Stimulated activated CD4-positive, alpha-beta T cell treated with anti-CD3 and anti-CD28 coated beads, Interleukin-1b, Interleukin-23, amount 100 ng/mL, for 48 hours (primary cell): ENCODE measurements around the gene EPHA2.
"Not testable (repeated sequence)": the region's sequence is repeated elsewhere in the genome, so short reads cannot be mapped to it uniquely, and the experiment has no call there.

ENCODE experiments used
- DNase-seq: peaks from one replicate; pipeline ENCODE4 v3.0.0-alpha.2; 2020

Gene EPHA2

DNA sequence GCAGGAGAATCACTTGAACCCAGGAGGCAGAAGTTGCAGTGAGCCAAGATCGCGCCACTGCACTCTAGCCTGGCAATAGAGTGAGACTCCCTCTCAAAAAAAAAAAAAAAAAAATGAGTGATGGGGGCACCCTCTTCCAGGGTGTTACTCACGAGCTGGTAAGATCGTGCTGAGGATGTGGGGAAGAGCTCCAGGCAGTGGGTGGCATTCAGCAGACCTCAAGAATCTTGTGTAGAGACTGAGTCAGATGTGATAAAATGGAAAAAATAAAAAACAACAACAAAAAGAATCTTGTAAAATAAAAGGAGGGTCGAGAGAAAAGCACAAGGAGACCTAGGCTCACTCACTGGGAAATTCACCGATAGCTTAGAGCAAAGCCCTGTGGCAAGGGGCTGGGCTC lies 38.5 kb downstream of the EPHA2 start:
- no peak for DNase-seq

DNA sequence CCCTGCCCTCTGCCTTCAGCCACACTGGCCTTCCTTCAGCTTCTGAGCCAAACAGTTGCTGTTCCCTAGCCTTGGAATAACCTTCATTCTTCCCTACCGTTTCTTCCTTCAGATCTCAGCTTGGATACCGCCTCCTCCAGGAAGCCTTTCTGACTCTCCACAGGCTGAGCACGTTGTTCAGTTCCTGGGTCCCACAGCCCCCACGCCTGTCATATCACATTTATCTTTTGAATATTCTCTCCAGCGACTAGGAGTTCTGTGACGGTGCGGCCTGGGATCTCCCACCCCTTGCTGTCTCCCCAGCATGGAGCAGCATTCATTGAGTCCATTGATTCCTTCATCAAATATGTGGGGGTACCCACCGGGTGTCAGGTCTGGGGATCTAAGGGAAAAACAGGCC lies 39.2 kb downstream of the EPHA2 start:
- no peak for DNase-seq

DNA sequence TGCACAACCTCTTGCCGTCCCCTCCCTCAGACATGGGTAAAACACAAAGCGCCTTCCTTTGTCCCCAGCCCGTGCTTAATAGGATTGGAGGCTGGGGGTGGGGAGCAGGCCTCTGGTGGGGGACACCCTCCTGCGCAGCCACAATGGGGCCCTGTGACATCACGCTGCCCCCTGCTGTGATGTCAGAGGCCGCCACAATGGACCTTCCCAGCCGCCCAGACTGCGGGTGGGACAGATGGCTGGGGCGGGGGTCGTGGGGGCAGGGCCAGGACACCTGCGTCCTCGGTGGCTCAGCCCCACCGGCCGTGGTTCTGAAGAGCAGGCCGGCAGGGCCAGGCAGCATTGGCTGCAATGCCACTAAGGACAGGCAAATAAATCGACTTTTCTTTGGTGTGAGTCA lies 39.9 kb downstream of the EPHA2 start:
- no peak for DNase-seq

GRCh38 chr1:16115468-16115983 lies 40.3 kb downstream of the EPHA2 start:
- DNase-seq, result no peak

- no peak for DNase-seq
Observed at GRCh38 chr1:16114527-16115467, 41.1 kb downstream of the EPHA2 start.

GRCh38 chr1:16112596-16113555 lies 43.0 kb downstream of the EPHA2 start:
- no peak for DNase-seq

- no peak for DNase-seq
Observed at GRCh38 chr1:16111771-16112595, 43.9 kb downstream of the EPHA2 start.

- no peak for DNase-seq
Observed at GRCh38 chr1:16110884-16111283, 45.0 kb downstream of the EPHA2 start.

- DNase-seq, result no peak
Observed at GRCh38 chr1:16110456-16110855, 45.4 kb downstream of the EPHA2 start.

- DNase-seq, result no peak
Observed at GRCh38 chr1:16109571-16109970, 46.3 kb downstream of the EPHA2 start.

DNA sequence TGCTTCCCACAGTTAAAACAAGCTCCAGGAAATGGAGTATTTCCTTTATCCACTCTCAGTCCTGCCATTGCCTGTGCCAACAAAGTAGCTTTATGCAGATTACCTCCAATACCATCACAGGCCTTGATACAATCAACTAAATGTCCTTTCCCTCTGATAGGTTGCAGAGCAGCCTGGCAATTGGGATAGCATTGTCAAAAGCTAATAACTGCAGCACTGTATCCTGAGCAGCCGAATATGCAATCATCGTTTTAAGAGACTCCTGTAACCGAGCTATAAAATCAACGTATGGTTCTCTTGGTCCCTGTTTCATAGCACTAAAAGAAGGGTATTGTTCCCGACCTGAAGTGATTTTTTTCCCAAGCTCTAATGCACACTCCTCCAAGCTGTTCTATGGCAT lies 48.8 kb downstream of the EPHA2 start:
- not testable (repeated sequence) for DNase-seq

DNA sequence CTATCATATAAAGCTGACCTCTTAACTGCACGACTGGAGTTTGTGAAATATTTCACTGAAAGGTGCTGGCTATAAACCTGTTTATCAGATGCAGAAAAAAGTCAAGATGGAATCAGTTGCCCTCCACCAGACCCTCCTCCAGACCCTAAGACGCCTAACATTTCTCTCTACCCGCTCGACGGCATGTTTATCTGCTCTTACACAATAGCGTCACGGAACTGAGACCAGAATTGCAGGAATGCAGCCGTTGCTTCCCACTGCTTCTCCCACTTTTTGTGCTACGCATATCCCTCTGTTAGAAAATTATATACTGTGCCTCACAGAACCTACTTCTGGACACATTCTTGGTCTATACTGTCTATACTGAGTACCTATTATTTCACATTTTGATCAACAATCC lies 54.2 kb downstream of the EPHA2 start:
- DNase-seq, result no peak

DNA sequence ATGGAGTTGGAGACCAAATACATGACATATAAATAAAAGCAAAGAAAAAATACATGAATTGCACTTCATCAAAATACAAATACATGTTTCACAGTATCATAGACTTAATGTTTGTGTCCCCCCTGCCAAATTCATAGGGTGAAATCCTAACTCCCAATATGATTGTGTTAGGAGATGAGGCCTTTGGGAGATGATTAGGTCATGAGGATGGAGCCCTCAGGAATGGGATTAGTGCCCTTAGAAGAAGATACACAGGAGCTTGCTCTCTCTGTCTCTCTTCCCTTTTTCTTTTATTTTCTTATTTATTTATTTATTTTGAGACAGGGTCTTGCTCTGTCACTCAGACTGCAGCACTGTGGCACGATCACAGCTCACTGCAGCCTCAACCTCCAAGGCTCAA lies 56.5 kb downstream of the EPHA2 start:
- no peak for DNase-seq

DNA sequence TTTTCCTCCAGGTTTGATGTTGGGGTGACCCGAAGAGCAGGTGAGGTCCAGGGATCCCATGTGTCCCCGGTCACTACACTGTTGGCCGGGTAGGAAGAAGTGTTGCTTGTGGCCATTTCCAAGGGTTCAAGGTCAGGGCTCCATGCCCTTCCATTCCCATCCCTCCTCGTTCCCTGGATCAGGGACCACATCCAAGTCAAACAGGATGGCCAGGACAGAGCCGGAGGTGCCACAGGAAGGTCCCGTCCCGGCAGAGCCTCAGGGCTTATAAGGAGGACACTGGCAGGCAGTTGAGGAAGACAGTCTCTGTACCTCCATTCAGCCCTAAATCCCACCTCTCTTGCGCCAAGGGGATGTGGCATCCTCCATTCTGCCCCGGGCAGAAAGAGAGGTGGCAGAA lies 60.4 kb downstream of the EPHA2 start:
- DNase-seq, result no peak

GRCh38 chr1:16094453-16095158 lies 61.3 kb downstream of the EPHA2 start:
- no peak for DNase-seq

GRCh38 chr1:16093611-16094010 lies 62.3 kb downstream of the EPHA2 start:
- no peak for DNase-seq

DNA sequence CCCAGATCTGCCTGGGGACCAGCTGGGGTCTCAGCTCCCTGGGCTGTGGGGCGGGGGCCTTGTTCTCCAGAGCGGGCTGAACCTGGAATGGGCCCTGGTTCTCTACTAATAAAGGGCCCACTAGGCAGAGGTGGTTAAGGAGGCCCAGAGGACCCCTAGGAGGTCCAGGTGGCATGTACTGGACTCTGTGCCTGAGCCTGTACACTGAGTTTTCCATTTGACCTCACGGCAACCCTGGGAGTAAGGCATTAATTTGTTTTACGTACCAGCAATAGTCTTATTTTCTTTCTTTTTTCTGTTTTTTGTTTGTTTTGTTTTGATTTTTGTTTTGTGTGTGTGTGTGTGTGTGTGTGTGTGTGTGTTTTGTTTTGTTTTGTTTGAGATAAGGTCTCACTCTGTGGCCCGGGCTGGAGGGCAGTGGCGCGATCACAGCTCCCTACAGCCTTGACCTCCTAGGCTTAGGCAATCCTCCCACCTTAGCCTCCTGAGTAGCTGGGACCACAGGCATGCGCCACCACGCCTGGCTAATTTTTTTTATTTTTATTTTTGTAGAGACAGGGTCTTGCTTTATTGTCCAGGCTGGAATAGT lies 62.9 kb downstream of the EPHA2 start:
- DNase-seq, result no peak

GRCh38 chr1:16092097-16092922 lies 63.6 kb downstream of the EPHA2 start:
- DNase-seq, result no peak

- DNase-seq, result no peak
Observed at GRCh38 chr1:16091296-16091695, 64.6 kb downstream of the EPHA2 start.

DNA sequence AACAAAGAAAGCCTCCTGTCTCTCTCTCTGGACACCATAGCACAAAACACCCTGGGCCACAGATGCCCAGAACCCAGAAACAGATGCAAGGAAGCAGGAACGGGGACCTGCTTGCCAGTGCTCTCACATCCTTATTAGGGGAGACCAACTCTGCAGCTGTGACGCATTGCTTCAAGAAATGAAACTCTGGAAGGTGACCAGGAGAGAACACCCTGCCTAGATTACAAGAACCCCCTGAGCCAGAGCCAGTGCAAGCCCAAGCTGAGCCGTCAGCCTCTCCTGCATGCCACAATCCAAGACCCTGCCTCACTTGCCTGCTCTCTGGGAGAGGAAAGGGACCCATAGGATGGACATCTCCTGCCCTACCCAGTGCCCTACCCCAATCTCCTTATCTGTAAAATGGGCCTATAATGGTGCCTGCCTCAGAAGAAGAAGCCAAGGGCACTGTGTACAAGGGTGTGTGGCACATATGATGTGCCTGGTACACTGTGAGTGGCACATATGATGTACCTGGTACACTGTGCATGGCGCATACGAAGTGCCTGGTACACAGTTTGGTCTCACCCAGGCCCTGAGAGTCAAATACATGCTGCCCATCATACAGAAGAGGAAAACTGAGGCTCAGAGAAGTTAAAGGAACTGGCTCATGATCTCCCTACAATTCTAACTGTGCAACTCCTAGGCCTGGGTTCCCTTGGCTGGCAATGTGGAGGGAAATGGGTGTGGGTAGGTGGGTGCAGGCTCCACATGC lies 65.6 kb downstream of the EPHA2 start:
- no peak for DNase-seq
